ENCODE data around the gene PRDM16. TPM values are rescaled to one million over a fixed set of nuclear protein-coding genes. Genes with fewer than 3 reads are reported as not detected.
"Not testable (repeated sequence)": the region's sequence is repeated elsewhere in the genome, so short reads cannot be mapped to it uniquely, and the experiment has no call there.

PRDM16 gene
- polyA plus RNA-seq, 2 of the 4 experiments (the other 2 are of a cell fraction): 0.03 to 0.35 TPM

DNA sequence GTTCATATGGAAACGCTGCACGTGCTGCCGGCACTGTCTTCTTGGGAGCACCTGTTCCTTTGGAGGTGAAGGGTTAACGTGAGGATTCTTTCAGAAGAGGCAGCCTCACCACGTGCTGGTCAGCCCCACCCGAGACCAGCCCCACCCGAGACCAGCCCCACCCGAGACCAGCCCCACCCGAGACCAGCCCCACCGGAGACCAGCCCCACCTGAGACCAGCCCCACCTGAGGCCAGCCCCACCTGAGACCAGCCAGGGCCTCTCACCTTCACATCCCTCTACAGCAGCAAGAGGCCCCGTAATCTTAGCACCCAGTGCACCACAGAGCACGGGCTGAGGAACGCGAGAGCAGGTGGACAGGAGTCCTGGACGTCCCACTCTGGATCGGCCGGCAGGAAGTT lies 18.0 kb downstream of the PRDM16 start:
- FAIRE-seq (no peak), ATAC-seq (no peak), DNase-seq (ENCODE audit: low read depth in 1 of 2, low spot score in 1 of 2) (no peak)
- ChIA-PET POLR2A (no interaction called here), CTCF (no interaction called here)
- H3K4me2 ChIP-seq: no peak overlapping the region
- no peaks in the 10 kb centered on the region for H3K9me3 ChIP-seq
- TF ChIP-seq KDM1A (IDR thresholded peaks at IDR 0.05; ENCODE audit: low read depth) (no peak), NPAS2 (CRISPR knock-in tag; IDR thresholded peaks at IDR 0.05; ENCODE audit: borderline replicate concordance) (no peak), EP300 (IDR thresholded peaks at IDR 0.05) (no peak), HEYL (CRISPR knock-in tag; IDR thresholded peaks at IDR 0.05) (no peak), MAFK (IDR thresholded peaks at IDR 0.05; ENCODE audit: partially characterized antibody) (no peak), ZNF302 (CRISPR knock-in tag; IDR thresholded peaks at IDR 0.05) (no peak), RFX5 (IDR thresholded peaks at IDR 0.05) (no peak), REST (IDR thresholded peaks at IDR 0.05) (no peak), PHF8 (IDR thresholded peaks at IDR 0.05; ENCODE audit: borderline replicate concordance, low read depth) (no peak), JUNB (IDR thresholded peaks at IDR 0.05) (no peak), CEBPB (IDR thresholded peaks at IDR 0.05) (no peak), HDAC2 (IDR thresholded peaks at IDR 0.05) (no peak), KDM5A (IDR thresholded peaks at IDR 0.05) (no peak), FOSB (CRISPR knock-in tag; IDR thresholded peaks at IDR 0.05) (no peak), CHD4 (IDR thresholded peaks at IDR 0.05; ENCODE audit: borderline replicate concordance) (no peak)
- WGBS (ENCODE audit: missing lambda C conversion rate): 67% methylated on average over 7 of the region's 17 CpGs
- no peak overlapping the region for H3K27ac ChIP-seq
- H3K4me3 ChIP-seq: no peak overlapping the region
- no peaks in the 10 kb centered on the region for H3K4me1 ChIP-seq

GRCh38 chr1:3087946-3088668 lies 19.1 kb downstream of the PRDM16 start:
- FAIRE-seq; H3K4me2 ChIP-seq; H3K4me3 ChIP-seq; H3K4me1 ChIP-seq; ATAC-seq; POLR2A ChIA-PET; H3K27ac ChIP-seq; H3K9me3 ChIP-seq; DNase-seq (ENCODE audit: low read depth in 1 of 2, low spot score in 1 of 2): not testable (repeated sequence)
- CTCF ChIA-PET: interaction anchor here (1.1 kb wide), 1 partner anchor 10 kb away, joined by 3 read pairs; no protein-coding TSS in a partner anchor
- WGBS (ENCODE audit: missing lambda C conversion rate): 69% methylated on average over 20 of the region's 20 CpGs

DNA sequence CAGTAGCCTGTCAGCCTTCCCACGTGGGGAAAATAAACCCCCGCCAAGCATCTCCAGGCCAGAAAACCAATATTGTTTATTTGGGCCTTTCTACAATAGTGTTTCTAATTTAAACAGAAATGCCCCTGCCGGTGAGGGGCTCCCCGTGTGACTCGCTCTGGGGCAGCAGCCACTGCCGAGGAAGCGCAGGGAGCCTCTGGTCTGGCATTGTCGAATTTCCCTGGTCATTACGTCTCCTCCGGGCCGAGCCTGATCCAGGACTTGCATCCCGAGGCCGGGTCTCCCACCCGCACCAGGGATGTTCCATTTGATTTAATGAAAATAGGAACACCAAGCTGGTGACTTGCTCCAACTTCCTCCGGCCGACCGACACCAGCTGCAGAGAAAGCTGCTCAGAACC lies 20.5 kb downstream of the PRDM16 start:
- Histone ChIP-seq H3K4me3 (no peak overlapping the region), H3K9me3 (no peaks in the 10 kb centered on the region), H3K4me1 (no peaks in the 10 kb centered on the region), H3K27ac (no peak overlapping the region), H3K4me2 (no peak overlapping the region)
- 71% methylated on average over 17 of the region's 17 CpGs for WGBS (ENCODE audit: missing lambda C conversion rate)
- DNase-seq (ENCODE audit: low read depth in 1 of 2, low spot score in 1 of 2) (no peak), FAIRE-seq (no peak), ATAC-seq (no peak)
- ChIA-PET CTCF (no interaction called here), POLR2A (no interaction called here)
- TF ChIP-seq SMC3 (IDR thresholded peaks at IDR 0.05) (no peak), RFX5 (IDR thresholded peaks at IDR 0.05) (no peak), ZNF302 (CRISPR knock-in tag; IDR thresholded peaks at IDR 0.05) (no peak), MAX (IDR thresholded peaks at IDR 0.05) (no peak), BHLHE40 (IDR thresholded peaks at IDR 0.05; ENCODE audit: low read depth, low read length) (no peak), HOXB5 (CRISPR knock-in tag; IDR thresholded peaks at IDR 0.05) (no peak), KDM1A (IDR thresholded peaks at IDR 0.05; ENCODE audit: low read depth) (no peak), E2F6 (IDR thresholded peaks at IDR 0.05; ENCODE audit: borderline replicate concordance, low read depth) (no peak), TP53 (CRISPR knock-in tag; IDR thresholded peaks at IDR 0.05) (no peak), REST (IDR thresholded peaks at IDR 0.05) (no peak), HDAC2 (IDR thresholded peaks at IDR 0.05) (no peak), TFCP2L1 (CRISPR knock-in tag; IDR thresholded peaks at IDR 0.05) (no peak)
- TF ChIP-seq, protein P1, sequence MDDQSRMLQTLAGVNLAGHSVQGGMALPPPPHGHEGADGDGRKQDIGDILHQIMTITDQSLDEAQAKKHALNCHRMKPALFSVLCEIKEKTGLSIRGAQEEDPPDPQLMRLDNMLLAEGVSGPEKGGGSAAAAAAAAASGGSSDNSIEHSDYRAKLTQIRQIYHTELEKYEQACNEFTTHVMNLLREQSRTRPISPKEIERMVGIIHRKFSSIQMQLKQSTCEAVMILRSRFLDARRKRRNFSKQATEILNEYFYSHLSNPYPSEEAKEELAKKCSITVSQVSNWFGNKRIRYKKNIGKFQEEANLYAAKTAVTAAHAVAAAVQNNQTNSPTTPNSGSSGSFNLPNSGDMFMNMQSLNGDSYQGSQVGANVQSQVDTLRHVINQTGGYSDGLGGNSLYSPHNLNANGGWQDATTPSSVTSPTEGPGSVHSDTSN (IDR thresholded peaks at IDR 0.05): no peak

Data from A549 (cell line).